Stimulated activated CD4-positive, alpha-beta T cell treated with anti-CD3 and anti-CD28 coated beads, Interleukin-1b, Interleukin-23, amount 100 ng/mL, for 24 hours (primary cell): ENCODE results near the gene ZDHHC19.
"Not testable (repeated sequence)": the region's sequence is repeated elsewhere in the genome, so short reads cannot be mapped to it uniquely, and the experiment has no call there.

Experiments used
- DNase-seq, 4 experiments: peaks; one replicate each; pipeline ENCODE4 v3.0.0-alpha.2; 2020; ENCODE audit warnings: low read depth in 4 of 4, low spot score in 1 of 4

ZDHHC19 gene

GRCh38 chr3:196203846-196204245 lies 7.4 kb downstream of the ZDHHC19 start:
- DNase-seq = no peak

- no peak for DNase-seq
These were observed 8.7 kb downstream of the ZDHHC19 start for GRCh38 chr3:196202516-196202970.

GRCh38 chr3:196198771-196199753 lies 12.1 kb downstream of the ZDHHC19 start:
- no peak for DNase-seq

- DNase-seq = no peak
These were observed 13.0 kb downstream of the ZDHHC19 start for GRCh38 chr3:196198081-196198675.

GRCh38 chr3:196197524-196197923 lies 13.7 kb downstream of the ZDHHC19 start:
- no peak for DNase-seq

- DNase-seq = no peak
These were observed 15.4 kb downstream of the ZDHHC19 start for GRCh38 chr3:196195664-196196265.

- no peak for DNase-seq
These were observed 16.7 kb downstream of the ZDHHC19 start for GRCh38 chr3:196194542-196194915.

- no peak for DNase-seq
These were observed 17.3 kb downstream of the ZDHHC19 start for GRCh38 chr3:196193736-196194541.

- DNase-seq = no peak
These were observed 18.0 kb downstream of the ZDHHC19 start for GRCh38 chr3:196193133-196193735.

- DNase-seq = no peak
These were observed 18.6 kb downstream of the ZDHHC19 start for GRCh38 chr3:196192524-196193051.

- no peak for DNase-seq
These were observed 19.1 kb downstream of the ZDHHC19 start for GRCh38 chr3:196192036-196192523.

GRCh38 chr3:196189566-196190347 lies 21.4 kb downstream of the ZDHHC19 start:
- no peak for DNase-seq

- DNase-seq = no peak
These were observed 24.3 kb downstream of the ZDHHC19 start for GRCh38 chr3:196186651-196187573.

- DNase-seq = no peak
These were observed 26.3 kb downstream of the ZDHHC19 start for GRCh38 chr3:196184881-196185280.

GRCh38 chr3:196184169-196184432 lies 27.1 kb downstream of the ZDHHC19 start:
- DNase-seq = not testable (repeated sequence)

GRCh38 chr3:196181127-196181546 lies 30.1 kb downstream of the ZDHHC19 start:
- no peak for DNase-seq

- no peak for DNase-seq
These were observed 30.9 kb downstream of the ZDHHC19 start for GRCh38 chr3:196180346-196180745.
